Vagina (tissue), 2 donors: ENCODE results near the gene BTF3.

Experiments
- CTCF ChIP-seq, 3 experiments: fragments of 450-650 bp in 2 of 3; fragments of 200-600 bp in 1 of 3; sonication (generic) in 1 of 3; IDR thresholded peaks; one replicate each; pipeline ENCODE4 v1.5.1; 2017 to 2019; ENCODE audit warnings: antibody characterized with exemption in 3 of 3, mild to moderate bottlenecking in 2 of 3, moderate library complexity in 2 of 3
- POLR2A ChIP-seq, 2 donors: fragments of 450-650 bp; IDR thresholded peaks; one replicate each; pipeline ENCODE4 v1.6.1; 2017; ENCODE audit warnings: antibody characterized with exemption in 2 of 2, mild to moderate bottlenecking in 2 of 2, moderate library complexity in 2 of 2
- POLR2AphosphoS5 ChIP-seq, 2 donors: sonication (generic); formaldehyde crosslinking; IDR thresholded peaks; one replicate each; pipeline ENCODE4 v1.9.0; 2017; ENCODE audit warnings: antibody characterized with exemption in 2 of 2, mild to moderate bottlenecking in 2 of 2, low read depth in 1 of 2; ENCODE audit not compliant: insufficient read depth in 1 of 2

DNA sequence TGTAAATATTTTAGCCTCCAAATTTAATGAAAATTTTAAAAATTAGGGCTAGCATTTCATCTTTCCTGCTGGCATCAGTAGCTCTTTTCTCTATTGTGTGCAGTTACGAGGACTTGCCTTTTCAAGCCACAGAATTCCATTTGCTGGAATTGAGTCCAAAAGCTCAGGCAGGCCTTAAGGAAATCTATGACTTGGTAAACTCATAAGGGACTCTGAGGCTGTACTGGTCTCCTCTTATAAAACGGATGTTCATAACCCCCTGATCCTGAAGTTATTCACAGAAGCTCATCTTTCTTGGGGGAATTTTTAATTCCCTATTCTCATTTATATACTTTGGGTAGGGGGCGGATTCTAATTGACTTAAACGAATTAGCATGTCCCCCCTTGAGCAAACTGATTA is 43.8 kb downstream of the BTF3 start:
- TF ChIP-seq POLR2A (IDR thresholded peaks at IDR 0.05) (no peak), CTCF (IDR thresholded peaks at IDR 0.05) (no peak), POLR2AphosphoS5 (IDR thresholded peaks at IDR 0.05; ENCODE audit: insufficient read depth in 1 of 2, low read depth in 1 of 2) (no peak)
